SK-N-SH treated with all-trans-retinoic acid at 6 μM for 48 hours (cell line): ENCODE measurements around the gene CNTRL.
"Not testable (repeated sequence)": the region's sequence is repeated elsewhere in the genome, so short reads cannot be mapped to it uniquely, and the experiment has no call there.

Experiments
- ATAC-seq: fragments of 200-7000 bp; cut with Tn5 transposase; 3 replicates; pipeline ENCODE4 v1.9.1; 2020; ENCODE audit warnings: mild to moderate bottlenecking, moderate library complexity
- ARNTL ChIP-seq: fragments of 450-650 bp; formaldehyde crosslinking; IDR thresholded peaks from 2 replicates; pipeline ENCODE4 v1.5.0; 2020; ENCODE audit warnings: low read depth, mild to moderate bottlenecking, moderate library complexity, borderline replicate concordance
- BACH2 ChIP-seq: fragments of 250-450 bp; sonication (Bioruptor Pico); IDR thresholded peaks from 2 replicates; pipeline ENCODE4 v1.9.0; 2021; ENCODE audit warnings: mild to moderate bottlenecking, borderline replicate concordance
- CREB5 ChIP-seq: fragments of 250-450 bp; sonication (Bioruptor Pico); IDR thresholded peaks from 2 replicates; pipeline ENCODE4 v1.5.1; 2020; ENCODE audit warnings: low read depth, mild to moderate bottlenecking, moderate library complexity
- CSDC2 ChIP-seq: fragments of 250-450 bp; sonication (Bioruptor Pico); IDR thresholded peaks from 2 replicates; pipeline ENCODE4 v1.5.0; 2020; ENCODE audit warnings: mild to moderate bottlenecking, moderate library complexity
- CSRNP3 ChIP-seq: fragments of 250-450 bp; sonication (Bioruptor Pico); IDR thresholded peaks from 2 replicates; pipeline ENCODE4 v1.5.1; 2021; ENCODE audit warnings: mild to moderate bottlenecking, moderate library complexity
- ESRRG ChIP-seq: fragments of 250-450 bp; sonication (Bioruptor Pico); IDR thresholded peaks from 2 replicates; pipeline ENCODE4 v1.6.1; 2021; ENCODE audit warnings: mild to moderate bottlenecking
- GLIS3 ChIP-seq: fragments of 250-450 bp; sonication (Bioruptor Pico); IDR thresholded peaks from 2 replicates; pipeline ENCODE4 v1.5.0; 2020; ENCODE audit warnings: mild to moderate bottlenecking, moderate library complexity
- OSR1 ChIP-seq: fragments of 250-450 bp; sonication (Bioruptor Pico); IDR thresholded peaks from 2 replicates; pipeline ENCODE4 v1.8.0; 2022; ENCODE audit warnings: moderate library complexity, mild to moderate bottlenecking, inconsistent platforms
- PATZ1 ChIP-seq: fragments of 250-450 bp; sonication (Bioruptor Pico); IDR thresholded peaks from 2 replicates; pipeline ENCODE4 v1.8.0; 2020; ENCODE audit warnings: mild to moderate bottlenecking, moderate library complexity, borderline replicate concordance
- POU6F1 ChIP-seq: fragments of 250-450 bp; sonication (Bioruptor Pico); IDR thresholded peaks from 2 replicates; pipeline ENCODE4 v1.8.0; 2021; ENCODE audit warnings: low read depth, mild to moderate bottlenecking, moderate library complexity, borderline replicate concordance
- RARB ChIP-seq: fragments of 250-450 bp; sonication (Bioruptor Pico); IDR thresholded peaks from 2 replicates; pipeline ENCODE4 v1.8.0; 2021; ENCODE audit warnings: mild to moderate bottlenecking, moderate library complexity
- SNAI2 ChIP-seq: fragments of 250-450 bp; sonication (Bioruptor Pico); IDR thresholded peaks from 2 replicates; pipeline ENCODE4 v1.5.0; 2020; ENCODE audit warnings: mild to moderate bottlenecking, moderate library complexity
- TCF4 ChIP-seq: fragments of 250-450 bp; sonication (Bioruptor Pico); IDR thresholded peaks from 2 replicates; pipeline ENCODE4 v1.8.0; 2021; ENCODE audit warnings: mild to moderate bottlenecking, moderate library complexity, borderline replicate concordance
- TOX ChIP-seq: fragments of 250-450 bp; sonication (Bioruptor Pico); IDR thresholded peaks from 2 replicates; pipeline ENCODE4 v1.8.0; 2021; ENCODE audit warnings: mild to moderate bottlenecking, moderate library complexity, borderline replicate concordance
- TSHZ2 ChIP-seq: fragments of 250-450 bp; sonication (Bioruptor Pico); IDR thresholded peaks from 2 replicates; pipeline ENCODE4 v1.5.0; 2020; ENCODE audit warnings: mild to moderate bottlenecking, moderate library complexity
- ZC3H10 ChIP-seq: fragments of 250-450 bp; sonication (Bioruptor Pico); IDR thresholded peaks from 2 replicates; pipeline ENCODE4 v1.5.1; 2021; ENCODE audit warnings: mild to moderate bottlenecking, moderate library complexity
- ZFP30 ChIP-seq: fragments of 450-650 bp; formaldehyde crosslinking; IDR thresholded peaks from 2 replicates; pipeline ENCODE4 v1.5.0; 2022; ENCODE audit warnings: mild to moderate bottlenecking, moderate library complexity
- ZNF565 ChIP-seq: fragments of 450-650 bp; formaldehyde crosslinking; conservative IDR thresholded peaks from 2 replicates; pipeline ENCODE4 v1.5.0; 2020; ENCODE audit warnings: low read depth, mild to moderate bottlenecking, moderate library complexity
- ZNF70 ChIP-seq: fragments of 450-650 bp; formaldehyde crosslinking; IDR thresholded peaks from 2 replicates; pipeline ENCODE4 v1.5.0; 2020; ENCODE audit warnings: mild to moderate bottlenecking, moderate library complexity
- ZNF8 ChIP-seq: fragments of 450-650 bp; formaldehyde crosslinking; IDR thresholded peaks from 2 replicates; pipeline ENCODE4 v1.5.0; 2020; ENCODE audit warnings: mild to moderate bottlenecking, moderate library complexity

Gene CNTRL

GRCh38 chr9:121098567-121099198 lies 23.9 kb downstream of the CNTRL start:
- TF ChIP-seq BACH2 (no peak), TOX (no peak), ARNTL (CRISPR knock-in tag) (no peak), POU6F1 (CRISPR knock-in tag) (no peak), GLIS3 (no peak), ZNF565 (CRISPR knock-in tag) (no peak), ZFP30 (CRISPR knock-in tag) (no peak)
- ATAC-seq, result no peak

GRCh38 chr9:121104054-121104453 lies 29.3 kb downstream of the CNTRL start:
- ATAC-seq, result not testable (repeated sequence)

- ATAC-seq, result no peak
- no peak for TF ChIP-seq OSR1 (CRISPR knock-in tag)
- TF ChIP-seq GLIS3, result no peak
- TF ChIP-seq ZNF70 (CRISPR knock-in tag), result no peak
- no peak for TF ChIP-seq SNAI2 (CRISPR knock-in tag)
- no peak for TF ChIP-seq POU6F1 (CRISPR knock-in tag)
- no peak for TF ChIP-seq CSRNP3 (CRISPR knock-in tag)
- no peak for TF ChIP-seq ZC3H10 (CRISPR knock-in tag)
- TF ChIP-seq TOX, result no peak
- TF ChIP-seq CREB5, result no peak
- TF ChIP-seq ARNTL (CRISPR knock-in tag), result no peak
- TF ChIP-seq ESRRG, result no peak
- TF ChIP-seq TSHZ2, result no peak
- TF ChIP-seq CSDC2 (CRISPR knock-in tag), result no peak
- TF ChIP-seq ZNF8 (CRISPR knock-in tag), result no peak
- no peak for TF ChIP-seq TCF4 (CRISPR knock-in tag)
- TF ChIP-seq RARB (CRISPR knock-in tag), result no peak
- TF ChIP-seq PATZ1, result no peak
- no peak for TF ChIP-seq BACH2
- TF ChIP-seq ZNF565 (CRISPR knock-in tag), result no peak
- no peak for TF ChIP-seq ZFP30 (CRISPR knock-in tag)
- TF ChIP-seq, all 23 proteins: peak for 0
Measured at GRCh38 chr9:121105531-121105930, 30.8 kb downstream of the CNTRL start.
